Measurements from ENCODE around the gene ITGB3.

DNA sequence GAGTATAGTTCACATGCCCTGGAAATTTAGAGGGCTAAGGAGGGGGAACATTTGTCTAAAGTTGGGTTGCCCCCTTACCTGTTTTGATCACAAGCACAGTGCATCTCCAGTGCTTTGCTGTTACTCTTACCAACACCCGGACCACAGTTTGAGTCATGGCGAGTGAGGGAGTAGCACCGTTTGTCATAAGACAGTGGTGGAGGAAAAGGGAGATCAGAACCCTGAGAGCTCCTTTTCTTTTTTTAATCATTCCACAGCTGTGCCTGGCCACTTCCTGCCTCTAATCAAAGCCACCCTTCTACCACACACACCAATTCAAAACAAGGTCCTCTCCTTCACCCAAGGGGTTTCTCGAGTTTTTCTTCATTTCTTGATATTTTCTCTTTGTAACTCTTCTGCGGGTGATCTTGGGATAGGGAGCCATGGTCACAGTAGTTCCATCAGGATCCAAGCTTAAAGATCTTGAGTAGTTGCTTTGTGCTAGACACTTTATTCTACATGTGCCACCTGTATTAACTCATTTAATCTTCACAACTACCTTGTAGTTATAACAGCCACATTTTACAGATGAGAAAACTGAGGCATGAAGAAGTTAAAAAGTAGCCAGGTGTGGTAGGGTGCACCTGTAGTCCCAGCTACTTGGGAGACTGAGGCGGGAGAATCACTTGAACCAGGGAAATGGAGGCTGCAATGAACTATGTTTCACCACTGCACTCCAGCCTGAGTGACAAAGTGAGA is 49.5 kb upstream of the ITGB3 start:
- TF ChIP-seq, protein P1, sequence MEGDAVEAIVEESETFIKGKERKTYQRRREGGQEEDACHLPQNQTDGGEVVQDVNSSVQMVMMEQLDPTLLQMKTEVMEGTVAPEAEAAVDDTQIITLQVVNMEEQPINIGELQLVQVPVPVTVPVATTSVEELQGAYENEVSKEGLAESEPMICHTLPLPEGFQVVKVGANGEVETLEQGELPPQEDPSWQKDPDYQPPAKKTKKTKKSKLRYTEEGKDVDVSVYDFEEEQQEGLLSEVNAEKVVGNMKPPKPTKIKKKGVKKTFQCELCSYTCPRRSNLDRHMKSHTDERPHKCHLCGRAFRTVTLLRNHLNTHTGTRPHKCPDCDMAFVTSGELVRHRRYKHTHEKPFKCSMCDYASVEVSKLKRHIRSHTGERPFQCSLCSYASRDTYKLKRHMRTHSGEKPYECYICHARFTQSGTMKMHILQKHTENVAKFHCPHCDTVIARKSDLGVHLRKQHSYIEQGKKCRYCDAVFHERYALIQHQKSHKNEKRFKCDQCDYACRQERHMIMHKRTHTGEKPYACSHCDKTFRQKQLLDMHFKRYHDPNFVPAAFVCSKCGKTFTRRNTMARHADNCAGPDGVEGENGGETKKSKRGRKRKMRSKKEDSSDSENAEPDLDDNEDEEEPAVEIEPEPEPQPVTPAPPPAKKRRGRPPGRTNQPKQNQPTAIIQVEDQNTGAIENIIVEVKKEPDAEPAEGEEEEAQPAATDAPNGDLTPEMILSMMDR (IDR thresholded peaks at IDR 0.05), result no peak
- TF ChIP-seq POLR2A (IDR thresholded peaks at IDR 0.05; ENCODE audit: low read depth) (no peak), POLR2AphosphoS5 (IDR thresholded peaks at IDR 0.05) (no peak), EP300 (IDR thresholded peaks at IDR 0.05) (no peak)

Measured in esophagus muscularis mucosa (tissue), 4 donors.